HG03520 (cell line): ENCODE data around the gene DLG2.
"Not testable (repeated sequence)": the region's sequence is repeated elsewhere in the genome, so short reads cannot be mapped to it uniquely, and the experiment has no call there.

ENCODE experiments used
- ATAC-seq: cut with Tn5 transposase; IDR thresholded peaks from one replicate; pipeline ENCODE4 v1.9.1; 2021; ENCODE audit warnings: mild to moderate bottlenecking, moderate library complexity; ENCODE audit not compliant: unreplicated experiment

The DLG2 gene

DNA sequence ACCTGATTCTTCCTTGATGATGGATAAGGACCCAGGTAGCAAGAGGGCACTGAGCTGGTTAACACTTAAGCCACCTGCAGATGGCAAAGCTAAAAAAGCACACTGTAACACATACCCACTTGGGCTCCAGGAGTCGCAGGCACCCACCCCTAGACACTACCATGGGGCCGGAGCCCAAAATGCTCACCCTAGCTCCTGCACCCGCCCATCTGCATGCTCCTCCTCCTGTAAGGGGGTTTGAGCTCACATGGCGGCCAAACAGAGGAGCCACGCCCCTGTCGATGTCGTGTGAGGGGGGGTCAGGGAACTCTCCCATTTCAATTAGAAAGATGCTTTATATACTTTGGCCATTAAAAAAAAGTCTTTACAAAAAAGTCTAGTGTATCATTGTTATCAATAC is 370.7 kb downstream of the DLG2 start:
- no peak for ATAC-seq

DNA sequence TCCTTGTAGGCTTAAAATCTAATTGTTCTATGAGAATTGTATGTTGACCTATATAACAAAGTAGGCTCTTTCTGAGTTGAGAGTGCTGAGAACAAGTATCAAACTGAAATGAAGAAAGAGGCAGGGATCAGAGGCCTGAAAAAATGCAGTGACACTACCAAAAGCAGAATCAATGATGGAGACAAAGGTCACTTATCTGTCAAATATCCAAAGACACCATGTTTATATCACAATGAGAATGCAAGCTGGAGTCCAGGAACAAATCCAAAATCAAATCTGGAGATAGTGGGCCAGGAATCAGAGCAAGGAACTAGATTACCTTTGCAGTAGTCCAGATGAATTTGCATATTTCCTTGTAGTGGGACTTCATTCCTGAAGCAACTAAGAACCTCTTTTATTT is 377.7 kb downstream of the DLG2 start:
- ATAC-seq, result no peak

DNA sequence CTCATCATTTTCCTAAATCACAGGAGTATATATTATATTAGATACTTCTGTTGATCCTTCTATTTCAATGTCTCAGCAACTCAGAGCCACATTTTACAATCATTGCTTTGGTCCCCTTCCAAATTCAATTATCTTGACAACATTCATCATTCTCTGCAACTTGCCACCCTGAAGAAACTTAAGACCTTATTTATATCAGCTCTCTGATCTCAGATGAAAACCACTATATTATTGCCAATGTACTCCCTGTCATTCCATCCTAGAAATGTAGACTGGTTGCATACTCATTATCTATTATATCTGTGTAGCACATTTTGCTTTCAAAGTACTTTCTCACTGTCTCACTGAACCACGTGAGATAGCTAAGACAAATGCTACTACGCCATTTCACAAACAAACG is 379.3 kb downstream of the DLG2 start:
- no peak for ATAC-seq

DNA sequence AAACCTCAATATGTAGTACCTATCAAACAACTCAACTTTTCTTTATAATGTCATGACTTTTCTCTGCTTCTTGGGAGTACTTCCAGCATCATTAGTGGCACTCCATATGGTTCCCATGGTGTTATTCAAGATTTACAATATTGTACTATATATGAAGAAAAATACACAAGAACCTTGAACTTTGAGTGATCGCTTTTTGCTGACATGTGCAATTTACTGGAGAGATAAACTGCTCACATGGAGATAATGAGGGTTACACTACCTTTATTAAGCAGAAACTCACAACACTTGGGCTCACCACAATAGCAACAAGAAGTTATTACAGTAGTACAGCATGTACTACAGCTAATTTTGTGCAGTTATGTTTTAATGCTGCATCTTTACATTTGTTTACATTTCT is 388.2 kb downstream of the DLG2 start:
- no peak for ATAC-seq

DNA sequence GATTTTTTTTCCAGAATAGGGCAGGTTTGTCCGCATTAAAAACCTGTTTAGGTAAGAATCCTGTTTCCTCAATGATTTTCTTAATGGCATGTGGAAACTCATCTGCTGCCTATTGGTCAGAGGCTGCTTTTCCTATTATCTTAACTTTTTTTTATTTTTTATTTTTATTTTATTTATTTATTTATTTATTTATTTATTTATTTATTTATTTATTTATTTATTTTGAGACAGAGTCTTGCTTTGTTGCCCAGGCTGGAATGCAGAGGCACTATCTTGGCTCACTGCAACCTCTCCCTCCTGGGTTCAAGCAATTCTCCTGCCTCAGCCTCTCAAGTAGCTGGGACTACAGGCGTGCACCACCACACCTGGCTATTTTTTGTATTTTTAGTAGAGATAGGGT is 389.1 kb downstream of the DLG2 start:
- not testable (repeated sequence) for ATAC-seq

DNA sequence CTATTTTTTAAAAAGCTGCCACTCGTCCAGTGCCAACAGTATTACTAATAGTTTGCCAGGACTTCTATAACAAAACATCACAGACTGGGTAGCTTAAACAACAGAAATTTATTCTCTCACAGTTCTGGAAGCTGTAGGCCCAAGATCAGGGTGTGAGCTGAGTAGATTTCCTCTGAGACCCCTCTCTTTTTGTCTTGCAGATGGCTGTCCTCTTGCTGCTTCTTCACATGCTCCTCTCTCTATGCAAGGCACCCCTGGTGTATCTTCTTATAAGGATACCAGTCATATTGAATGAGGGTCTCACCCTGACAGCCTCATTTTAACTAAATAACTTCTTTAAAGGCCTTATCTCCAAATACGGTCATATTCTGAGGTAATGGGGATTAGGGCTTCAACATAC is 390.9 kb downstream of the DLG2 start:
- ATAC-seq, result no peak

DNA sequence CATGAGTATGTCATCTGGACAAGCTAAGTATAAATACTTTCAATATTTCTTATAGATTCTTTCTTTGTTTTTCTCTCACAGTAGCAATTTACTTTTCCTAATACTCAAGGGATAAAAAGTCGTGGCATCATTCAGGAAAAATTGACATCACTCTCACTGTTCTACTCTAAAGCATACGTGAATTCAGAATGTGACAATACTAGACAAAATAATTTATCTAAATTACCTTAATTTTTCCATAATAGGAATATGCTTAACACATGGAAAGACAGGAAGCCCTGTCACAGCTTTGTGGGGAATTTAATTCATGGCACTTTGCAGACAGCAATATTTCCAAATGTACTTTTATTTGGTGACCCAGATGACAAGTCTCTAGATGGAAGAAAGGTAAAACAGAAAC is 394.6 kb downstream of the DLG2 start:
- ATAC-seq, result no peak

DNA sequence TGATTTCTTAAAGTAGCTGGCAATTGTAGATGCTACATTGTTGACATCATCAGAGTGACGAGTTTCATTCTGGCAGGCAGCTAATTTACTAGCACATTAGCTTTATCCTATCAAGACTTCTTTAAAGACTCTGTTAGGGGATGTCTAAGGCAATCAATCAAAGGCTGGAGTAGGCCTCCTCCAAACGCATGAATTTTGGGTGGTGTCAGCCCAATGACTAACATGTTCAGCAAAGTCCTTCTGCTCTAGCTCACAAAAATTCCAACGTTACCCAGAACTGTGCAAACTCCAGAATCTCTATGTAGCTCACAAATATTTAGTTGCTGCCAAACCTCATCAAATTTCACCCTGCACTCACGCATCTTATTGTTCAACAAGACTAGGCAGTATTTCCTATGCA is 395.6 kb downstream of the DLG2 start:
- no peak for ATAC-seq

DNA sequence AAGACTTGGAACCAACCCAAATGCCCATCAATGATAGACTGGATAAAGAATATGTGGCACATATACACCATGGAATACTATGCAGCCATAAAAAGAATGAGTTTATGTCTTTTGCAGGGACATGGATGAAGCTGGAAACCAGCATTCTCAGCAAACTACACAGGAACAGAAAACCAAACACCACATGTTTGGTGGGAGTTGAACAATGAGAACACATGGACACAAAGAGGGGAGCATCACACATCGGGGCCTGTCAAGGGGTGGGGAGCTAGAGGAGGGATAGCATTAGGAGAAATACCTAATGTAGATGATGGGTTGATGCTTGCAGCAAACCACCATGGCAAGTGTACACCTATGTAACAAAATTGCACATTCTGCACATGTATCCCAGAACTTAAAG is 397.4 kb downstream of the DLG2 start:
- not testable (repeated sequence) for ATAC-seq

DNA sequence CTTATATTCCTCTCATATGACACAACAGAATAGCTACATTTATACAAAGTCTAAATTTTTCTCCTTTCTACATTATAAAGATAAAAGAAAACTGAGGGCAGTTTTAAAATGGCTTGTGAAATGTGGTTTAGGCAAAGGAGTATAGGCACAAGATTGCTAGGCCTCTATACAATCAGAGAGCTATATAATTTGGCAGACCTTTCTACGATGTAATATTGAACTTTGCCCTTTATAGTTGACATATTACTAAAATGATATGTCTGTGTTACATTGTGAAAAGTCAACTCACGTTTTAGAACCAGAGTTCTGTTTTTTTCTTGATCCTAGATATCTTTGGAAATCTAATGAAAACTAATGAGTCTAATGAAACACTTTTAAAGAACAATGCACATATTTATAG is 430.2 kb downstream of the DLG2 start:
- no peak for ATAC-seq

DNA sequence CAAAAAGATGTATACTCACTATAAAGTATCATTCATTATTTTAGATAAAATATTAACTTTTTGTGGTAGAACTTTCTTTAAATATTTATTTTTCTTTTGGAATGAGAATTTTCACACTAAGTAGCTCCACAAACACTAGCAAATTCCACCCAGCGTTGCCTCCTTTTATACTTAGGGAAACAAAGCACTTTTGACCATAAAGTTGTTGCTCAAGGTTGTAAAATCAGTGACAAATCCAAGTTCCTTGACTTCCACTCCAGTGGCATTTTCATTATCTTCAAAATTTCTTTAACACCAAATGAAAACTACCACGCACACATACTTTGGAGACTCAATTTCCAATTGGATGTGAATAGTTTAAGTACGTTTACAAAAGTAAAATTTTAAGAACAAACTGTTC is 431.2 kb downstream of the DLG2 start:
- no peak for ATAC-seq

DNA sequence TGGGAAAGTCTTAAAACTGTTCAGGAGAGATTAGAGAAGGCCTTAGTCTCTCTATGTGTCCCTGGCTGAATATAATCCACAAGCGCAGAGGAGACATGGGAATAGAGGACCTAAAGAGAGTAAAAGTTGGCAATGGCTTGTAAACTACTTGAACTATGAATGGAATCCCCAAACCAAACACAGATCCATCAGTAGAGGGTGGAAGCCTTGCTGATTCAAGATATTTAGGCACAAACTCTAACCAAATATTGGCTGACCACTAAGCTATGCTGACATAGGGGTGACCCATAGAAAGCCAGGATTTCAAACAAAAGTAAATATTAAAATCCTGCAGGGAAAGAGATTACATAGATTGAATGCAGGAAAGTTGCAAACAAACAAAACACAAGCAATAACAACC is 439.2 kb downstream of the DLG2 start:
- no peak for ATAC-seq

DNA sequence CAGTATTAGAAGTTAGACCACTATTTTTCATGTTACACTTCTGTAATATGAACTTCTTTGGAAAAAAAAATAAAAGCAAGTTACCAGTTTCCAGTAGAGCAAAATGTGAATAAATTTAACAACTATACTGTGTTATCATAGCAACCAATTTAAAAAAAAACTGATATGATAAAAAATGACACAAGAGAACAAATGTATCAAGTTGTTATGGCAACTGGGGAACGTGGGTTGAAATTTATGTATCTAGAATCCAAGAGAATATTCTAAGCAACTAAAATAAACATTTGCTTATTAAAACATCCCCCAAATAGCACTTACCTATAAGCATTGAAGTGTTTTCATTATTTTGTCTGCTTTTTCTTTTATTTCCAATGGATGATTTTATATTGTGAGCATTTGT is 442.4 kb downstream of the DLG2 start:
- no peak for ATAC-seq

DNA sequence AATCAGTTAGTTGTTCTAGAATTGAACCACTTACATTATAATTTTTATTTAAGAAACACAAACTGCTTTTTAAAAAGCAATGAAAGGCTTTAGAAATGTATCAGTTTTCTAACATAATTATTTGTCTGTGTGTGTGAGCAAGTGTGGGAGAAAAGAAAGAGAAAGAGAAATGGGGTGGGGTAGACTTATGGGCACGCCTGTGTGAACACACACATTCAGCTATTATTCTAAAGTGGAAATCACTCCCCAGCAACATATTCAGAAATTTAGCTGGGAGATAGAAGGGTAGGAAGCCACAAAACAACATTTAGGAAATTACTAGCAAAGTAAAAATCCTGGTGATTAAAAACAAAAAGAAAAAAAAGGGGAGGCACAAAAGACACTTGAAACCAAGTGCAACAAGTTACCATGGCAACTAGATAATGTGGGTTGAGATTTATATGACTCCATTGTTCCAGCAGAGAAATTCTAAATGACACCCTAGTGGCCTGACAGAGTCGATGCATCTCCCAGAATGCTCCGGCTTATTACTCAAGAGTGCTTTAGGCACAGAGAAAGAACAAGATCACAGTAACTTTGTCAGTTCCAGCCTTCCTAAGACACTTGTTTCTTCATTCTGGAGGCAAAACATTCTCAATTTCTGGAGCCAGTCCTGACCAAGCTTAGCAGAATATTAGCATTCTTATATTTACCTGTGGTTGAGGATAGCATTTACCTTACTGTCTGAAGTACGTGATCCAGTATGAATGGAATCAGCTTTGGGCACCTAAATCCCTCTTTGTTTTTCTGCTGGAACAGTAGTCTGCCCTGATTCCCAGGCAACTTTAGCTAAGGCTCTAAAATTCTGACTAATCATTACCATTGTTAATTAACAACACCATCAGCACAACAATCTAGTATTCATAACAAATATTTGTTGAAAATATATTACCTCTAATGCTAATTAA is 444.4 kb downstream of the DLG2 start:
- peak; percentile 95 for ATAC-seq

DNA sequence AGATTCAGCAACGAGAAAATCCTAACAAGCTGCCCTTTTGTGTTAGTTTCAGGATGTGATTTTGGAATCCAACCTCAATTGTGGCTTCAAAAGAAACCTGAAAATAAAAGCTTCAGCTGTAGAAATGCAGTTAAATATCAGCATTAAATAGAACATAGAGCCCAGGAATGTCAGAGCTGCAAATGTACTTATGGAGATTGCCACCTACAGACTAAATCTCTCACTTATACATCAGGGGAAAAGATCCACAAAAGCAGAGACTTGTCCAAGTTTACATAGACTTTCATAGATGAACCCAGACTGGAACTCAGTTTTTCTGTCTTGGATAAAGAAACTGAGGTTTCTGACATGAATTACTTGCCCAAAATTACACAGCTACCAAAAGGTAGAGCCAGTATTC is 446.6 kb downstream of the DLG2 start:
- ATAC-seq, result no peak

DNA sequence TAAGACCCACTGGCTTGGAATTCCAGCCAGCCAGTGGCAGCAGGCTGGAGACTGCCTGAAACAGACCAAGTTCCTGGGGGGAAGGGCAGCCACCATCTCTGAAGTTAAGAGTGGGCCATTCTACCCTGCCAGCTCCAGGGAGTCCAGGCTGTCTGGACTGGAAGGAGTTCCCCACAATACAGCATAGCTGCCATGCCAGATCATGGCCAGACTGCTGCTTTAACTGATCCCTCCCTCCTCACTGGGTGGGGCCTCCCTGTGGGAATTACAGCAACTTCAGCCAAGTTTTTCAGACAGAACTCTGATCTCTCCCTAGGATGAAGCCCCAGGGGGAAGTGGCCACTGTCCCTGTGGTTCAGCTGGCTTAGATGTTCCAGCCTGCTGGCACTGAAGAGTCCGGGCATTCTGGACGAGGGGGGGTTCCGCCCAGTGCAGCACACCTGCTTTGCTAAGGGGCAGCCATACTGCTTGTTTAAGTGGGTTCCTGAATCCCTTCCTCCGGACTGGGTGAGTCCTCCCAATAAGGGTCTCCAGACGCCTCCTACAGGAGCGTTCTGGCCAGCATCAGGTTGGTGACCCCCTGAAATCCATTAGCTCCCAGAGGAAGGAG is 455.4 kb downstream of the DLG2 start:
- no peak for ATAC-seq

DNA sequence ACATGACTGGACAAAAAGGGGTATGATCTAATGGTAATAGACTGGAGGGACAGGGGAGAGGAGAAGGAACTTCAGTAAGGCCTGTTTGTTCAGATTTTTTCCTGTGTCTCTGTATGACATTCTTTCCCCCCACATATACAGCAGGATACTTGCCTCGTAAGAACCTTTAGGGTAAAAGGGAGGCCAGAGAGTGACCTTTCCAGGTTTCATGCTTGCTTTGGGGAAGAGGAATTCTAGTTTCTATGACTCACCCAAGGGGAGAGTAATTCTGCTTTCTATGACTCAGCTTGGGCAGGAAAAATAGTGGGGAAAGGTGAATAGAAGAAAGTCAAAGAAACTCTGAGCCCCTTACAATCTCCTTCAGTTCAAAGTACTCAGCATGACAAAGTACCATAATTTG is 457.0 kb downstream of the DLG2 start:
- no peak for ATAC-seq

DNA sequence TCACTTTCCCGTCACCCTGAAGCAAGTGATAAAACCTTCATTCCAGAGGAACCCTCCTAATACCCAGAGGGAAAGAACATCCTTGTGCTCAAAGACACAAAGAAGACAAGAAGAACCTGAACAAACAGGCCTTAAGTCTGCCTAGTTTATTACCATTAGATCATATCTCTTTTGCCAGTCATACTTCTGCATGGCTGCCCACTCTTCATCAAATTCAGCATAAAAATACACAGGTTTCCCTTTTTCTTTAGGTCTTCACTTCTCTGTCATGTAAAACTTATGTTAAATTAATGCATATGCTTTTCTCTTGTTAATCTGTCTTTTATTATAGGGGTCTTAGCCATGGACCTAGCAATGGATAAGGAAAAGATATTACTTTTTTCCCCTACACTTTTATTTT is 459.7 kb downstream of the DLG2 start:
- ATAC-seq, result no peak

DNA sequence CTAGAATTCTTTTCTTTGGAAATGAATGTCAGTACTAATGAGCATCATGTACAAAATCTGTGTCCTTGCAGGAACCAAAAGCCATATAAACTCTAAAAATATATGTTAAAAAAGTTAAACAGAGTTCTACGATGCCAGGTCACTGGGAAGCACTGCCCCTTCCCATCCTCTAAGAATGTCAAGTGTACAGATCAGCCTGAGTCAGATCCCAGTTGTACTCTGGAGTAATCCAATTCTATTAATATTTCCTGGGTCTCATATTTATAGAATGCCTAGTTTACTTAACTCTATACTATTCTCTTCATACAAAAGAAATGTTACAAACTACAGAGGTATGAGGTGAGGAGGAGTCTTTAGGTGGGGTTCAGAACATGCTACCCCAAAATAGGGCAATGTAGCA is 460.1 kb downstream of the DLG2 start:
- no peak for ATAC-seq

DNA sequence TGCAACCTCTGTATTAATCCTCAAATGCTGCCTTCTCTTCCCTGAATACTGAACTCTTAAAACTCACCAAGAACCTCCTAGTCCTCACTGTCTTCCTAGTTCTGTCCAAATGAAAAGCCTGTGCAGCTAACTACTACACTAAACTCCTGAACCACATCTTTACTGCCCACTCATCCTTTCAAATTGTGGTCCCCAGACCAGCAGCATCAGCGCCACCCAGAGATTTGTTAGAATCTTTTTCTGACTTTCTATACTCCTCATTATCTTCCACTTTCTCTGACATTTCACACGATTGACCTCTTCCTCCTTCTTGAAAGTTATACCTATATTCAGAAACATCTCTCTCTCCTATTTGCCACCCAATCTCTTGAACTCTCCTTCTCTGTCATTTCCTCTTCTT is 461.3 kb downstream of the DLG2 start:
- ATAC-seq, result peak; percentile 52

DNA sequence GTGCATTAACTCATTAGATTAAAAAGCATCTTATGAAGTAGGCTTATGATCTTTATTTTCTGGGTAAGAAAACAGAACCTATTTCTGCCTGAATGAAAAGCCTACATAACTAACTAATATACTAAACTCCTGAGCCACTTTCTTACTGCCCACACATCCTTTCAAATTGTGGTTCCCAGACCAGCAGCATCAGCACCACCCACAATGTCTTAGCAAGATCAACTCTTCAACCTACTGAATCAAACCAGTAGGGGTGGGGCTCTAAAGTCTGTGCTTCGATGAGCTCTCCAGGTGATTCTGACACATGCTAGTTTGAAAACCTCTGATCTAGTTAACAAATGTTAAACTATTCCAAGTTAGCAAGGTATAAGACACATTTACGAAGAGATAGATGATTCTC is 462.4 kb downstream of the DLG2 start:
- no peak for ATAC-seq

DNA sequence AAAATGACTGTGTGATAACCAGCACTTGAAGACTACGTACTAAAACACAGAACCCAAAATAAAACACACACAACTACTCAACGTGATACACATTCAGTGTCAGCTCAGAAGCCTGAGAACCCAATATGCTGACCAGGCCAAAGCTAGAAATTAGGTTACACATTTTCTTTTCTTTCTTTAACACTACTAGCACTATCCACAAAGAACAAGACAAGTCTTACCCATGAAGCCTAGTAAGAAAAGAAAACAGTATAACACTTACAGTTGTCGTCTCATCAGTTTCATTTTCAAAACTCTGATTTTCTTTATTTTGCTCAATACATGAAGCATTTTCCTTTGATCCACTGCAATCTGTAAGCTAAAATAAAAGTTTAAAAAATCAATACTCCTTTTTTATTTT is 472.9 kb downstream of the DLG2 start:
- ATAC-seq, result no peak

DNA sequence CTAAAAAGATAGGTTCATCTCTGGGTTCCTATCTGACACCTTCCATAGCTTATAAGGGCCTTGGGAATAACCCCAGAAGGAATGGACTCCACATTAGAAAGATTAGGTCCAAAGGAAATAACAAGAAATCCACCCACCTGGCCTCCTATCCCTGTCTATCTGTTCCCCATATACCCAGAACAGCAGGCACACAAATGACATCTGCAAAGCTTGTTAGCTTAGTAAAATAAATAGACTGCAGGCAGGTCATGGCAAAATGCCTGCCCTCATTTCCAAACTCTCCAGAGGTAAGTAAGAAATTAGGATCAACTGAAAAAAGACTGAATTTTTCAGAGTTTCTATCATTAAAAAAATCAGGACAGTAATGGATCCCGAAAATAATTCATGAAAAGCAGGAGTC is 489.5 kb downstream of the DLG2 start:
- no peak for ATAC-seq
